HepG2 (cell line): Measurements from ENCODE around the gene BST1.

Source experiments
- CEBPB ChIP-seq: IDR thresholded peaks from 2 replicates; pipeline ENCODE4 v1.6.1; 2011; ENCODE audit warnings: low read depth, low read length, improper control_type of control experiment, borderline replicate concordance
- CEBPG ChIP-seq: IDR thresholded peaks from 2 replicates; pipeline ENCODE4 v1.6.1; 2016
- NFE2L2 ChIP-seq: fragments of 150-350 bp; IDR thresholded peaks from 2 replicates; pipeline ENCODE4 v1.6.1; 2014; ENCODE audit warnings: low read length
- RBFOX2 ChIP-seq: fragments of 200-400 bp; formaldehyde crosslinking; IDR thresholded peaks from 2 replicates; pipeline ENCODE4 v1.6.1; 2017; ENCODE audit warnings: low read depth, mild to moderate bottlenecking, low read length
- ZFP1 ChIP-seq: IDR thresholded peaks from 2 replicates; pipeline ENCODE4 v1.6.1; 2016
- ZSCAN20 ChIP-seq: sonication (generic); formaldehyde crosslinking; IDR thresholded peaks from 2 replicates; pipeline ENCODE4 v1.4.0; 2020; ENCODE audit warnings: missing genetic modification reagents, mild to moderate bottlenecking, borderline replicate concordance
- TF ChIP-seq, protein P1 (sequence below): sonication (generic); formaldehyde crosslinking; IDR thresholded peaks from 2 replicates; pipeline ENCODE4 v1.5.1; 2020; ENCODE audit warnings: missing genetic modification reagents, mild to moderate bottlenecking, borderline replicate concordance
- TF ChIP-seq, protein P2 (sequence below): sonication (generic); formaldehyde crosslinking; IDR thresholded peaks from 2 replicates; pipeline ENCODE4 v1.5.1; 2020; ENCODE audit warnings: mild to moderate bottlenecking, missing genetic modification reagents, moderate library complexity
- TF ChIP-seq, protein P3 (sequence below), 2 experiments: IDR thresholded peaks; 2 replicates each; pipeline ENCODE4 v1.6.1; 2011 to 2012; ENCODE audit warnings: low read length in 2 of 2, borderline replicate concordance in 1 of 2, low read depth in 1 of 2, mild to moderate bottlenecking in 1 of 2, moderate library complexity in 1 of 2
- TF ChIP-seq, protein P4 (sequence below): sonication (generic); formaldehyde crosslinking; IDR thresholded peaks from 2 replicates; pipeline ENCODE4 v1.8.1; 2023; ENCODE audit warnings: mild to moderate bottlenecking, missing genetic modification reagents

DNA sequence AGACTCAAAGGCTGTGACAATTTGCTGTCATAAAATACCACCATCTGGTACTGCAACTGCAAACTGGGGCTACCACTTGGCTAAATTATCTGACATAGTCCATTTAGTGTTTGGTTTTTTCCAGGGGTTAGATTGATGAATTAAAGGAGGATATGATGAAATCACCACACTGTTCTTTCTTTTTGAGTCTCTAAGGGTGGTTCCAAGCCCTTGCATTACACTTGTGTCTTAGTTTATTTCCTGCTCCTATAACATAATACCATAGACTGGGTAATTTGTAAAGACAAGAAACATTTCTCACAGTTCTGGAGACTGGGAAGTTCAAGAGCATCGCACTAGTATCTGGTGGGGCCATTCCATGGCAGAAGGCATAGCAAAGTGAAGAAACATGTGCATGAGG lies 43.2 kb downstream of the BST1 start:
- TF ChIP-seq ZSCAN20 (CRISPR knock-in tag) (no peak), RBFOX2 (no peak), NFE2L2 (no peak), ZFP1 (CRISPR knock-in tag) (no peak), CEBPG (CRISPR knock-in tag) (no peak), CEBPB (no peak)
- TF ChIP-seq, protein P1, sequence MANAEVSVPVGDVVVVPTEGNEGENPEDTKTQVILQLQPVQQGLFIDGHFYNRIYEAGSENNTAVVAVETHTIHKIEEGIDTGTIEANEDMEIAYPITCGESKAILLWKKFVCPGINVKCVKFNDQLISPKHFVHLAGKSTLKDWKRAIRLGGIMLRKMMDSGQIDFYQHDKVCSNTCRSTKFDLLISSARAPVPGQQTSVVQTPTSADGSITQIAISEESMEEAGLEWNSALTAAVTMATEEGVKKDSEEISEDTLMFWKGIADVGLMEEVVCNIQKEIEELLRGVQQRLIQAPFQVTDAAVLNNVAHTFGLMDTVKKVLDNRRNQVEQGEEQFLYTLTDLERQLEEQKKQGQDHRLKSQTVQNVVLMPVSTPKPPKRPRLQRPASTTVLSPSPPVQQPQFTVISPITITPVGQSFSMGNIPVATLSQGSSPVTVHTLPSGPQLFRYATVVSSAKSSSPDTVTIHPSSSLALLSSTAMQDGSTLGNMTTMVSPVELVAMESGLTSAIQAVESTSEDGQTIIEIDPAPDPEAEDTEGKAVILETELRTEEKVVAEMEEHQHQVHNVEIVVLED (CRISPR knock-in tag), result no peak
- TF ChIP-seq, protein P2, sequence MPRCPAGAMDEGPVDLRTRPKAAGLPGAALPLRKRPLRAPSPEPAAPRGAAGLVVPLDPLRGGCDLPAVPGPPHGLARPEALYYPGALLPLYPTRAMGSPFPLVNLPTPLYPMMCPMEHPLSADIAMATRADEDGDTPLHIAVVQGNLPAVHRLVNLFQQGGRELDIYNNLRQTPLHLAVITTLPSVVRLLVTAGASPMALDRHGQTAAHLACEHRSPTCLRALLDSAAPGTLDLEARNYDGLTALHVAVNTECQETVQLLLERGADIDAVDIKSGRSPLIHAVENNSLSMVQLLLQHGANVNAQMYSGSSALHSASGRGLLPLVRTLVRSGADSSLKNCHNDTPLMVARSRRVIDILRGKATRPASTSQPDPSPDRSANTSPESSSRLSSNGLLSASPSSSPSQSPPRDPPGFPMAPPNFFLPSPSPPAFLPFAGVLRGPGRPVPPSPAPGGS, result no peak
- TF ChIP-seq, protein P3, sequence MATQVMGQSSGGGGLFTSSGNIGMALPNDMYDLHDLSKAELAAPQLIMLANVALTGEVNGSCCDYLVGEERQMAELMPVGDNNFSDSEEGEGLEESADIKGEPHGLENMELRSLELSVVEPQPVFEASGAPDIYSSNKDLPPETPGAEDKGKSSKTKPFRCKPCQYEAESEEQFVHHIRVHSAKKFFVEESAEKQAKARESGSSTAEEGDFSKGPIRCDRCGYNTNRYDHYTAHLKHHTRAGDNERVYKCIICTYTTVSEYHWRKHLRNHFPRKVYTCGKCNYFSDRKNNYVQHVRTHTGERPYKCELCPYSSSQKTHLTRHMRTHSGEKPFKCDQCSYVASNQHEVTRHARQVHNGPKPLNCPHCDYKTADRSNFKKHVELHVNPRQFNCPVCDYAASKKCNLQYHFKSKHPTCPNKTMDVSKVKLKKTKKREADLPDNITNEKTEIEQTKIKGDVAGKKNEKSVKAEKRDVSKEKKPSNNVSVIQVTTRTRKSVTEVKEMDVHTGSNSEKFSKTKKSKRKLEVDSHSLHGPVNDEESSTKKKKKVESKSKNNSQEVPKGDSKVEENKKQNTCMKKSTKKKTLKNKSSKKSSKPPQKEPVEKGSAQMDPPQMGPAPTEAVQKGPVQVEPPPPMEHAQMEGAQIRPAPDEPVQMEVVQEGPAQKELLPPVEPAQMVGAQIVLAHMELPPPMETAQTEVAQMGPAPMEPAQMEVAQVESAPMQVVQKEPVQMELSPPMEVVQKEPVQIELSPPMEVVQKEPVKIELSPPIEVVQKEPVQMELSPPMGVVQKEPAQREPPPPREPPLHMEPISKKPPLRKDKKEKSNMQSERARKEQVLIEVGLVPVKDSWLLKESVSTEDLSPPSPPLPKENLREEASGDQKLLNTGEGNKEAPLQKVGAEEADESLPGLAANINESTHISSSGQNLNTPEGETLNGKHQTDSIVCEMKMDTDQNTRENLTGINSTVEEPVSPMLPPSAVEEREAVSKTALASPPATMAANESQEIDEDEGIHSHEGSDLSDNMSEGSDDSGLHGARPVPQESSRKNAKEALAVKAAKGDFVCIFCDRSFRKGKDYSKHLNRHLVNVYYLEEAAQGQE (IDR thresholded peaks at IDR 0.05; ENCODE audit: borderline replicate concordance in 1 of 2, low read depth in 1 of 2, low read length in 2 of 2), result no peak
- TF ChIP-seq, protein P4, sequence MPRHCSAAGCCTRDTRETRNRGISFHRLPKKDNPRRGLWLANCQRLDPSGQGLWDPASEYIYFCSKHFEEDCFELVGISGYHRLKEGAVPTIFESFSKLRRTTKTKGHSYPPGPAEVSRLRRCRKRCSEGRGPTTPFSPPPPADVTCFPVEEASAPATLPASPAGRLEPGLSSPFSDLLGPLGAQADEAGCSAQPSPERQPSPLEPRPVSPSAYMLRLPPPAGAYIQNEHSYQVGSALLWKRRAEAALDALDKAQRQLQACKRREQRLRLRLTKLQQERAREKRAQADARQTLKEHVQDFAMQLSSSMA (CRISPR knock-in tag), result no peak
